NAMALWA (cell line): ENCODE results near the gene FASN.

Experiments
- DNase-seq: peaks from one replicate; pipeline ENCODE4 v3.0.0-alpha.2; 2015; ENCODE audit warnings: low spot score

The FASN gene

DNA sequence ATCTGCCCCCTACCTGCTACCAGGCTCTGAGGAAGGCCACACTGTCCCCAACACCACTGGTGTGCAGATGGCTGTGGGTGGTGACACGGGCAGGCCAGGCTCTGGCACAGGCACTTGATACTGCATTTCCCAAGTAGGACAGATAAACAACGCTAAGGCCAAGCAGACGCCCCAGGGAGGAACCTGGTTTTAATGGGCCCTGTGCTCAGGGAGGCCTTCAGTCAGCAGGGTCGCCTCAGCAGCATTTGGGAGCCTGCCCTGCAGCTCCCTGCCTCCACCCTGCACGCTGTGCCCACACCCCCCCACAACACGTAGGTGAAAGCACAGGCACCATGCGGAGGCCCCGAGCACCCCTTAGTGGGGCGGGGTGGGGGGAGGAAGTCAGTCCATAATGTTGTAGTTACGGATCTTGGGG lies 3.3 kb upstream of the FASN start:
- no peak for DNase-seq

- no peak for DNase-seq
These were observed 2.7 kb upstream of the FASN start for GRCh38 chr17:82100502-82101298.

DNA sequence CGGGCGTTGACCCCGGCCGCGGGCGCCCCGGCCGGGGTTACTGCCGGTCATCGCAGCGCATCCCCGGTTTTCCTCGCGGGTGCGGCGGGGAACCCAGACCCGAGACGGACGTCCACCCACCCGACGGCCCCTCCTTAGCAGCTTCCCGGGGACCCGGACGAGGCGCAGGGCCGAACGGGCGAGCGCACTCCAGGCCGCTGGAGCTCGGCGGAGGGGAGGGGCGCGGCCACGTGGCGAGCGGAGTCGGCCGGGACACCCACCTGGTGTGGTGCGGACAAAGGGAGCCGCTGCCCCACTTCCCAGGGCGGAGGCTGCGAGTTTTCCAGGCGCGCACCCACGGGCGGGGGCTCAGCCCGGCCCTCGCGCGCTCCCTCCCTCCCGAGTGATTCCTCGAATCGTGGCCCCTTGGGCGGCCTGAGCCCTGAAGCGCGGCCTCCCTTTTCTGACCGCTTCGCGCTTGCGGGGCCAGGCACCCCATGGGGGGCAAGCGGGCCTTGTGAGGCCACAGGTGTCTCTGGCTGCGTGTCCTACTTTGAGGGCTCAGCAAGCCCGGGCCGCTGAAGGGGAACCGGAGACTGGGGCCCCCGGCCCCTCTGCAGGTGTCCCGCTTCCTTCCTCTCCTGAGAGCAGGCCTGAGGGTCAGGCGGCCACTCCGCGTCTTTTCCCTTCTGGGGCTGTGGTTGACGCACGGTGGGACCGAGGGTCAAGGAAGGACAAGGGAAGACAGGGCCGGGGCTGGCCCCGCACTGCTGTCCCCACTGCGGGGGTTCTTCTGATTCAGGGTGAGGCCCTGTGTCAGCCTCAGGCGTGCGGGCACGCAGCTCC lies 1.1 kb upstream of the FASN start:
- DNase-seq, result peak; percentile 69

DNA sequence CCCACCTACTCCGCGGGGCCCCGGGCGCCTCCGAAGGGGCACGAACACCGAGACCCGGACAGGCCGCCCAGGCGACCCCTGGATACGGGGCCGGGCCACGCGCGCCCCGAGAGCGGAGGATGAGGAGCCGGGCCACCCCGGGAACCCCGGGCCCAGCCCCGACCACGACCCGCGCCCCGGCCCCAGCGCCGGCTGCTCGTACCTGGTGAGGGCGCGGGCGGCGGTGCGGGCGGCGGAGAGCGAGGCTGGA lies 192 bp downstream of the FASN start:
- DNase-seq, result no peak

- no peak for DNase-seq
These were observed 685 bp downstream of the FASN start for GRCh38 chr17:82097184-82097918.

DNA sequence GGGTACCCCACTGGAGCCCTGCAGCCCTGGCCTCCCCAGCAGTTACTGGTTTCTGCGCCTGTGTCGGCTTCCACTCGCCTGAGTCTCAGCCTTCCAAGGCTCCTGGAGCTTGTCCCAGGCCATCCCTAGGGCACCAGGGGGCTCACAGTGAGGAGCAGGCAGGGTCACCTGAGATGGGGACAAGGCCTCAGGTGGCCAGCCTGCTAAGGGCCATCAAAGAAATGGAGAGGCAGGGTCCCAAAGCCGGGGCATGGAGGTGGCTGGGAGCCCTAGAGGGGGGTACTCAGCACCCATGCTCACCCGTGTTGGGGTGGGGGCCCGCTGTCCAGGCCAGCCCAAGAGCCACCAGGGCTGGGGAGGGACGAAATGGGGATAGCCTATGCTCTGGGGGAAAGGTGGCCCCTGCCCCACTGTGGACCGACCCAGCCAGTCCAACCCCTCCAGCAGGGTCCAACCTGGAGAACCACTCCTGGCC lies 1.3 kb downstream of the FASN start:
- DNase-seq, result no peak

- DNase-seq, result no peak
These were observed 2.0 kb downstream of the FASN start for GRCh38 chr17:82095777-82096708.

DNA sequence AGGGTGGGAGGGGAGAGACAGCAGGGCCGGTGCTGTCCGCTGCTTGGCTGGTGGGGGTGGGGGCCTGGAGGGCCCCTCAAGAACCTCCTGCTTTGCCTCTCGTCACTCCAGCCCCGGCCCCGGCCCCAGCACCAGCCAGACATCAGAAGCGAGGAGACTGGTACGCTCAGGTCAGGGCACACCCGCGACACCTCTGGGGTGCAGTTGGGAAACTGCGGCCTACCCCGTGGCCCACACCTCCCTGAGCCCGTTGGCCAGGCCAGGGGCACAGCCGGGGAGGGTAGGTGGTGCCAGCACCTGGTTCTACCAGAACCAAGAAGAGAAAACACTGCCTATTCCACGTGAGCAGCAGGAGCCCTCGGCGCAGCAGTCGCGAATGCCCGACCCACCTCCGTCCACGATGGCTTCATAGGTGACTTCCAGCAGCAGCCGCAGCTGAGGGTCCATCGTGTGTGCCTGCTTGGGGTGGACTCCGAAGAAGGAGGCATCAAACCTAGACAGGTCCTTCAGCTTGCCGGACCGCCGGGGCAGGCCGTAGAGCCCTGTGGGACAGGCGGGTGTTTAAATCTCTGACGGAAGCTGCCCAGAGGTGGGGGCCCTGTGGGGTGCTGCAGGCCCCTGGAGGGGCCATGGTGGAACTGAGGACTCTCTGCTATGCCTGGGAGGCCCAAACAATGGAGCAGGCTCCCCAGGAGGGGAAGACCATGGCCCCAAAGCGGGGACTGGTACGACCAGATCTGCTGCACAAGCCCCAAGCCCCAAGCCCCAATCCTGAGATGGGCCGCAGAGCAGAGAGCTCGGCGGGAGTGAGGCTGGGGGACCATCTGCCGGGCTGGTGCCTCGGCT lies 2.9 kb downstream of the FASN start:
- no peak for DNase-seq

DNA sequence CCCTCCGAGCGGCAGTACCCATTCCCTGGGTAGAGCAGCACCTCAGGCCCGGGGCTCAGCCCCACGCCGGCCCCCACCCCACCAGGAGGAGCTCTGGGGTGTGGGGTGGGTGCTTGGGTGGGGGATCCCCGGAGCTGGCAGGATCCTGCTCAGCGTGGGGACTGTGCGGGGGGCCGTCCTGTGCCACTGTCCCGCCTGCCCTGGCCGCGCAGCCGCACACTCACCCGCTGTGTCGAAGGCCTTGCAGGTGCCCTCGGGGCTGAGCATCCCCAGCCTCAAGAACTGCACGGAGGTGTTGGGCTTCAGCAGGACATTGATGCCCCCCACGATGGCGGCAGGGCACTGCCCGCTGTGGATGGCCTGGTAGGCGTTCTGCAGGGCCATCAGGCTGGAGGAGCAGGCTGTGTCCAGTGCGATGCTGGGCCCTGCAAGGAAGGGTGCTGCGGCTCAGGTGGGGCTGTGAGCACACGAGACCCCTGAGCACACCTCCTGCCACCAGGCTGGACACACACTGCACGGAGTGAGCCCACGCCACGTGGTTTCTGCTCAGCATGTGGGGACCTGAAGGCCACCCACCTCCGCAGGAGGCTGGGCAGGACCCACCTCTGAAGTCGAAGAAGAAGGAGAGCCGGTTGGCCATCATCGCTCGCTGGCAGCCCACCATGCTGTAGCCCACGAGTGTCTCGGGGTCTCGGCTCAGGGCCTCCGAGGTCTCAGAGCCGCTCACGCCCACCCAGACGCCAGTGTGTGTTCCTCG lies 4.9 kb downstream of the FASN start:
- DNase-seq, result no peak

DNA sequence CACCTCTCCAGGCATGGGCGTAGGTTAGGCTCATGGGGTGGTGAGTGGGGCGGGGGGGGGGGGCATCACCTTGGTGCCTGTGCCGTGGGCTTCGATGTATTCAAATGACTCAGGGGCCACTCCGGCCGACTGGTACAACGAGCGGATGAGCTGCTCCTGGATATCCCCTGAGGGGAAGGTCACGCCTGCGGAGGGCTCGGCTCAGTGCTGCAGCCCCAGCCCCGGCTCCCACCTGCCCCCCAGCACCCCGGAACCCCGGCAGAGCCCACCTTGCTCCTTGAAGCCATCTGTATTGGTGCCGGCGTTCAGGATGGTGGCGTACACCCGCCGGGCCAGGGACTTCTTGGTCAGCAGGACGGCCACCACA lies 5.4 kb downstream of the FASN start:
- DNase-seq, result no peak

DNA sequence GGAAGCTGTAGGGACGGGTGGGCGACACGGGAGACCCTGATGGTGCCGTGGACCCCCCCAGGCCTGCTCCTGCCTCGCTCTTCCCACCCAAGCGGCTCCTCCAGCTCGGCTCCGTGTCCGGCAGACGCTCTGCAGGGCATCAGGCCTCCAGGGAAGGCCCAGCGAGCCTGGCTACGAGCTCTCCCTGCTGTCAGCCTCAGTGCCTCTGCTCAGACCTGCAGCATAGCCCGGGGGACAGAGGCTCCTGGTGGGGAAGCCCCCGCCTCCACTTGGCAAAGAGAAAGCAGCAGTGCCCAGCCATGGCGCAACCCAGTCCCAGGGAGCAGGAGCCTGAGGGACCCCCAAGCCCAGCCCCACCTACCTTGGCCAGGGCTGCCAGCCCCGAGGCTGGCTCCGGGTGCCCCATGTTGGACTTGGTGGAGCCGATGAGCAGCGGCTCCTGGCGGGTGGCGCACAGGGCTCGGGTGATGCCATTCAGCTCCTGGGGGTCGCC lies 5.9 kb downstream of the FASN start:
- DNase-seq, result no peak

DNA sequence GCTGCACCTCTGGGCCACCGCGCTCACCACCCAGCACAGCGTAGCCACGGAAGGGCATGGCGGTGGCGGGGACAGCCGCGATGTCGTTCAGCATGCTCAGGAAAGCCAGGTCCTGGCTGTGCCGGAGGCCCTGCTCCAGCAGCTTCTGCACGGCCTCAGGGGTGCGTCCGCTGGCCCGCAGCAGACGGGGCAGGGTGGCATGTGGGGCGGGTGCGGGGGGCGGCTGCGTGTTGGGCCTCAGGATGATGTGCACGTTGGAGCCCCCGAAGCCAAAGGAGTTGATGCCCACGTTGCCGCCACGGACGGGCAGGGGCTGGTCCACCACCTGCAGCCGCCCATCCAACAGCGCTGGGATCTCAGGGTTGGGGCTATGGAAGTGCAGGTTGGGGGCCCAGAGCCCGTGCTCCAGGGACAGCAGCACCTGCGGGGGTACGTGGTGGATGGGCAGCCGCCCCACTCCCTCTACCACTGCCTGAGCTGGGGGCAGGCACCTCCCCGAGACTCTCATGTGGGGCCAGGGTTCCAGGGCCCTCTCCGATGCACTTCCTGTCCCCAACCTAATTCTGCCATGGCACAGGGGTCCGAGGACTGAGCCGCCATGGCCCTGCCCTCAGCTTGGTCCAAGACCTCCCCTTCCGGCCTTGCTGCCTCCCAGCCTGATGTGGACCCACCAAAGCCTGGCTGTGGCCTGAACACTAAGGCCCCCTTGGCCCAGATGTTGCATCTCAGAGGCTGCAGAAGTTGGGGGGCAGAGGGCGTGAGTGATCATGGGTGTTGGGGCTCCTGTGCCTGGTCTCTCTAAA lies 6.6 kb downstream of the FASN start:
- no peak for DNase-seq

DNA sequence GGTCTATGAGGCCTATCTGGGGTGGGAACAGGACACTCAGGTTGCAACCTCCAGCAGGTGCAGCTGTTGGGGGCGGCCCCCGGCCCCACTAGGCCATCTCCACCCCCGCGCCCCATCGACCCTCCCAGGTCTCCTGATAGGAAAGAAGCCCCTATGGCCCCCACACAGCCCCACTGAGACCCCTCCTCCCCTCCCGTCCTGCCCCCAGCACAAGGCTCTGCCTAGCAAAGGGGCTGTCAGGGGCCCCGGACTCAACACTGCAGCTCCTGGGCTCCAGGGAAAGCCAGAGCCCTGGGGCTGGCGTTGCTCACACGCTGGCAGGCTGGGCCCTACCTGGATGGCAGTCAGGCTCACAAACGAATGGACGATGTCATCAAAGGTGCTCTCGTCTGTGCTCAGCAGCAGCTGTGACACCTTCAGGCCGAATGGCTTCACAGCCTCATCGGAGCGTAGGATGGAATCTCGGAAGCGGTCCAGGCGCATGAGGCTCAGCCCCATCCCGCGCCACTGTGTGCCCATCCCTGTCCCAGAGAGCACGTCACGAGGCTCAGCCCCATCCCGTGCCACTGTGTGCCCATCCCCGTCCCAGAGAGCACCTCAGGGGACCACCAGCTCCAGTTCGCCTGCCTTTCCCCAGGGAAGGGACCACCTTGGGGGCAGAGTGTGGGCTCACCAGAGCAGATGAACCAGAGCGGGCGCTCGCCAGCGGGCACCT lies 7.3 kb downstream of the FASN start:
- DNase-seq, result no peak

DNA sequence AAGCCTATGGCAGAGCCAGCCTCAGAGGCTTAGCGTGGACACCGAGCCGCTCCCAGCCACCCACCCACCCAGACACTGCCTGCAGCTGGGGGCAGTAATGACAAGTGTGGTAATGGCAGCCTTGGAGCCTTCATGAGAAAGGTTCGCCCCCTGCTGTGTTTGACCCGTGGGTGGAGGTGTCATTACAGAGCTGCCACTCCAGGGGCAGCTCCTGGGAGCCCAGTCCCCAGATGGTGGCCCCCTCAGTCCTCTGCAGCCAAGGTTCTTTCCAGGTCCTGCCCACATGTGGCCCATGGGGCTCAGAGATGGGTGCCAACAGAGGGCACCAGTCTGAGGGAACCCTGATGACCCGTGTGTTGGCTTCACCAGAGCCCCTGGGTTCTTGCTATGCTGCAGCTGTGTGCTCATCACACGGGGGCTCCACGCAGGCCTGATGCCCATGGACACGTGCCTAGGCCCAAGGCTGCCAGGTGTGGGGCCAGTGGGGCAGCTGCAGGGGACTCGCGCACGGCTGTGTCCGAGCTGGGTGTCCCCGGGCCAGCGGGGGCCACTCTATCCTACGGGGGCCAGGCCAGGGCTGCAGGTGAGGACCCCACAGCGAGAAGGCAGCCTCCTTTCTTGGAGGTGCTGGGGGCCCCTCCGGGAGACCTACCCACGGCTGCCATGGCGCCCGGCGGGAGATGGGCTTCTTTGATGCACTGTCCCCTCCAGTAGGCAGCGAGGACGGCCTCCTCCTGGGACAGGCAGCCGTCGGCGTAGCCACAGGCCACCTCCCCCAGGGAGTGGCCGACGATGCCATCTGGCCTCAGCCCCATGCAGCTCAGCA lies 8.1 kb downstream of the FASN start:
- DNase-seq, result no peak

GRCh38 chr17:82088838-82089722 lies 9.0 kb downstream of the FASN start:
- DNase-seq, result no peak
